Esophagus squamous epithelium (tissue), 4 donors: ENCODE results near the gene DOP1B.

Experiments
- CTCF ChIP-seq, 6 experiments: fragments of 450-650 bp in 4 of 6; fragments of 200-600 bp in 2 of 6; sonication (generic) in 2 of 6; IDR thresholded peaks; one replicate each; pipeline ENCODE4 v1.5.1; 2016 to 2019; ENCODE audit warnings: antibody characterized with exemption in 6 of 6, mild to moderate bottlenecking in 4 of 6, moderate library complexity in 4 of 6
- POLR2A ChIP-seq, 4 donors: fragments of 450-650 bp; IDR thresholded peaks; one replicate each; pipeline ENCODE4 v1.6.1; 2017; ENCODE audit warnings: antibody characterized with exemption in 4 of 4, mild to moderate bottlenecking in 4 of 4, moderate library complexity in 3 of 4

GRCh38 chr21:36200081-36200561, 43.5 kb downstream of the DOP1B start:
- TF ChIP-seq POLR2A (IDR thresholded peaks at IDR 0.05): no peak
- TF ChIP-seq CTCF (IDR thresholded peaks at IDR 0.05): no peak
